Stimulated activated CD4-positive, alpha-beta T cell treated with anti-CD3 and anti-CD28 coated beads, Interleukin-12 subunit alpha, Interleukin-12 subunit beta, amount 100 ng/mL, for 4 hours (primary cell): Measurements from ENCODE around the gene TENM4.
A peak's percentile ranks its signal among the peaks of the same experiment; 100 is the strongest.

Experiments used
- DNase-seq: peaks from one replicate; pipeline ENCODE4 v3.0.0-alpha.2; 2020

Gene TENM4

GRCh38 chr11:78762105-78762504 lies 678.7 kb downstream of the TENM4 start:
- DNase-seq, result no peak

DNA sequence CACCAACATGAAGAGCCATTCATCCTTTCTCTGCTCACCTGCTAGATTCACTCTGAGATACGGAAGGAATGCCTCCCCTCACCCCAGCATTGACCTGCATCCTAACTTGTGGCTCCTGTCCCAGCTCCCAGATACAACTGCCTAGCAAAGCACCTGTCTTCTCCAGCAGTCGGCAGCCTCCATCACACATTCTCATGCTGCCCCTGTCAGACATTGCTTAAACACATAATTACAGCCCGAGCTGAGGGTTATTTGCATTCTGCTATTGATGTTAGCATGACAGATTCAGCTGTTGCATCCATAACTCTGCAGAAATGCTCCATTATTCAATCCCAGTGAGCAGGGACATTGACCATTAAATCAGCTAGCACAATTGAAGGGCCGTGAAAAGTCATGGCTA lies 681.8 kb downstream of the TENM4 start:
- DNase-seq, result no peak

DNA sequence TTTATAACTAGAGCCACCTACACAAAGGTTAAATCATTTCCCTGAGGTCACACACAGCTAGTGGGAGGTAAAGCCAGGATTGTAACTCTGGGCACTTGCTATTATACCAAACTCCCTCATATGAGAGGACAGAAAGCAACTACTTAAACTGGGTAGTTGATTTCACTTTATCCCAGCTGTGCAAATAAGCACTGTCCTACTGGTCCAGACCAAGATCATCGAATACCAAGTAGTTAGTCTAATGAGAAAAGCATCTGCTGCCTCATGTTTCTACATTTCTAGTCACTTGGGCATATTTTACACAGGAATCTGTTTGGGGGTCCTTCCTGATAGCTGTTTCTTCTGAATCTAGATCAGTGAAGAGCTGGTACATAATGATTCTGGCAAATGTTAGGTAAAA lies 687.5 kb downstream of the TENM4 start:
- DNase-seq, result no peak

GRCh38 chr11:78752494-78752893 lies 688.3 kb downstream of the TENM4 start:
- DNase-seq, result no peak

DNA sequence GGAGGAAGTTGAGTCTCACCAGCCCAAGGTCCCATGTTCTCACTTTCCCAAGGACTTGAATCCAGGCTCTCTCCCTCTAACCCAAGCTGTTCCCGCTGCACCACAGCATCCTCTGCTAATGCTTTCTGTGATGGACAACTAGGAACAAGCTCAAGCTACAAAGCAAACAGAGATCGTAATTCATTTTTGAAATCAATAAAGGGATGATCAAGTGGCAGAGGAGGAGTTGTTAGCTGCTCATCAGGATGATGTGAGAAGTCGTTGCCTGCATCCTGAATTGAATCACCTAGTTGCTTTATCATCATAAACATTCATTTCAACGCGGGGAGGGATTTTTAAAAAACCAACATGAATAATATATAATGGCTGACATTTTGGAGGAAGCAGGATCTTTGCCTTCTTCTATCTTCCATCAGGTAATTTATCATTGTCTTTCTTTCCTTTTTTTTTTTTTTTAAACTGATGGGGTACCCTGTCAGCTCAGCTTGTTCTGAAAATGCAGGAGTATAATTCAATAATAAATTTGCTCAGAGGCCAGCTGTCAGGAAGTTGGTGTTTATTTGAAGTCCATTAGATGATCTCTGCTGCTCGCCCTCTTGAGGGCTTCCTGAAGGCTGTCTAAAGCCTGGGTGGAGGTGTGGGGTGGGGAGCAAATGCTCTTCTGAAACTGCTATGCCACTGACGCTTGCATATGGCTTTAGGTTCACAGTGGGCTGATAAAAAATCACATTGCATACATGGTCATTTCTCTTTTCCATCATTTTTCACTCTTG lies 691.7 kb downstream of the TENM4 start:
- DNase-seq, result no peak

GRCh38 chr11:78744949-78745348 lies 695.9 kb downstream of the TENM4 start:
- no peak for DNase-seq

DNA sequence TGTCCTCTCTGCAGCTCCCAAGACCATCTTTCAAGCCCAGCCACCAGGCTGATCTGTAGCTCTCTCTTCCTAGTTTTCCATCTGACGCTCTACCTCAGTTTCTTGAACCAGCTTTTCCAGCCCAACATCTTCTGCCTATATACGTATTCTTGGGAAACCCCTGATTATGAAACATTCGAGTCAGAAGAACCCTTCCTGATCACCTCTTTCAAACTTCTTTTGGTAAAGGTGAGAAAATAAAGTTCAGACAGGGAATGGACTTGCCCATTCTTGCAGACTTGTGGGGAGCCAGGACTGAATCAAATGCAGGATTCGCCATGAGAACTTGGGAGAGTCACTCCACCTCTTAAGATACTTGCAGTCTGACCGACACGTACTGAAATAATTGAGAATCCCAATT lies 696.6 kb downstream of the TENM4 start:
- DNase-seq, result no peak

GRCh38 chr11:78742430-78742829 lies 698.4 kb downstream of the TENM4 start:
- DNase-seq, result no peak

GRCh38 chr11:78741741-78742140 lies 699.1 kb downstream of the TENM4 start:
- no peak for DNase-seq

DNA sequence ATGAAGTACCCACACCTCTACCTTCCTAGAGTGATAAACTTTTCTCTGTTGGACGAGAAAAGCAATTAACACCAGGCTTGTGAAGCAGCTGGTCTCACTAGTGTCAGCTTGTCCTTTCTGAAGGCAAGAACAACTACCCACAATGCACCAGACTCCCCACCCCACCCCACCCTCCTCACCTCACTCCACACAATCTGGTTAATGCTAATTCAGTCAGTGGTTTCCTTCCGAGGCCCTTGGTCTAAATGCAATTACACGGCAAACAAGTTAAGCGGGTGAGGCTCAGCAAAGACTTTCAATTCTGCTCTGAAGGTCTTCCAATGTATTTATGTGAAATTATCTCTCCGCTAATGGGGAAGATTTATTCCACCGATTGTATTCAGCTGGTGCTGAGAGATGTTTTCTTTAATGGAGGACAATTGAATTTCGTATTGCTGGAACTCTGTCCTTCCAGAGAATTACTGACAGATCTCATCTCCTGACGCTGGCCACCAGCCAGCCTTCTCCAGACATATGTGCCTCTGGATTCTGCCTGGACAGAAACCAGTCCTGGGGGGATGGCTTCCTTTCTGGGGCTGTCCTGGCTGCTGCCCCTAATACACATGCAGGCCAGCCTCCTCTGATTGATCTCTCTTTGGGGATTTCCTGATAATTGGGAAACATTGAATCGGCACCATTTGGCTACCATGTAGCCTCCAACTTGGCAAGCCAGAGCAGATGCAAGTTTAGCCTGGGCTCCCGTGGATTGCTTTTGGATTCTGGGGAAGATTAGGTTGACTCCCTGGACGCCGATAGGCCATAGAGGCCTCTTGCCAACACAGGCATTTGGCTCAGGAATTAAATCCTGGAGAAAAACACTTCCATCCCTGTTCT lies 700.4 kb downstream of the TENM4 start:
- DNase-seq, result no peak

- DNase-seq, result no peak
Observed at GRCh38 chr11:78737891-78738290, 702.9 kb downstream of the TENM4 start.

- no peak for DNase-seq
Observed at GRCh38 chr11:78737301-78737700, 703.5 kb downstream of the TENM4 start.

GRCh38 chr11:78735711-78736110 lies 705.1 kb downstream of the TENM4 start:
- DNase-seq, result no peak

GRCh38 chr11:78733031-78733430 lies 707.8 kb downstream of the TENM4 start:
- no peak for DNase-seq

DNA sequence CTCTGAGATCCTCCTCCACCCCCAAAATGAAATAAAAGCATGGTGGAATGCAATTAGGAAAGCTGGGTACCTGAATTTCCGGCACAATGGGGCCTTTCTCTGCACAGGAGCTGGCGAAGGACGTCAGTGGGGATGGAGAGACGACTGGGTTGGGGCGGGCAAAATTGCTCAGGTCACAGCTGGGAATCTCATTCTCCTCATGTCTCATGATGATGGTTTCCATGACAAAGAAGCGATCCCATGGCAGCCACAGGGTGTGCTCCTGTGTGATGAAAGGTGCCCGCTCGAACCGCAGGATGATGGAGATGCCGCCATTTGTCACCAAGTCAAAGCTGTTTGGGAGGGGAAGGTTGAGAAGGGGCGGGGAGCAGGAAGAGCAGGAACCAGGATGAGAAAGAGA lies 708.6 kb downstream of the TENM4 start:
- DNase-seq, result no peak

DNA sequence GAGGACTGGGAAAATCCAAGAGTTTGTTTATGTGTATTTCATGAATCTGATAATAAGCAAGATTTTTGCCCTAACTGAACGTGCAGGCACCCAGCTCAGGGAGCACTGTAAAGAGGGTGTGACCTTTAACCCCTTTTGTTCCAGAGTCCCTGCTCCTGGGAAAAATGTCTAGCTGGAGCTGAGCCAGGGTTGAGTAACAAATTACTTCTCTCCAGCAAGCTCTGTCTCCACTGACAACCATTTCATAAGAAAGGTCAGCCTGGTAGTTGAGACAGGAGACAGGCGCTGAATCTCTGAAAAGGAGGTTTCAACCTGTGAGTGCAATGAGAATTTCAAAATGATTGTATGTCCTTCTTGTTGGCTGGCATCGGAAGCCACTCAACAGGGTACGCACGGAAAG lies 709.8 kb downstream of the TENM4 start:
- DNase-seq, result no peak

DNA sequence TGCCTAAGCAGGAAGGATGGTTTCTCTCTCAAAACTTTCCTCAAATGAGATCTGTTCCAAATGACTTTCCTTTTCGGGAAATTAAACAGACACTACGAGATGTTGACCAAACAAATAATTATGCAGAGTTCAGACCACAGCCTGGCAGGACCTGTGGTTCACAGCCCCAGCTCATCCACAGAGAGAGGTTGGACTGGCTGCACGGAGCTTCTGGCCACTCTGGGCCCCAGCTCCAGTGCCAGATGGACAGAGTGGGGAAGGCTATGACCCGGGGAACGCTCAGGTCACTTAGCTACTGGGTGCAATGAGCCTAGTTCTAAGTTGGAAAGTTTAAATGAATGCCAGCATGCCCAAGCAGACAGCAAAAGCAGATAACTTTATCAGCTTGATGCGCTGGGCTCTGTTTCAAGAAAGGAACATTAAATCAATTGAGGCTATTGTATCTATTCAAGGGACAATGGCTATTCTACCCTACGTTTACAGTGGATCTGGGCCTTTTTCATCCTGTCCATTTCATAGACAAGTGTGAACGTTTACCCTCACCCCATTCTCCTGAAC lies 710.5 kb downstream of the TENM4 start:
- no peak for DNase-seq

- no peak for DNase-seq
Observed at GRCh38 chr11:78727816-78728215, 713.0 kb downstream of the TENM4 start.

DNA sequence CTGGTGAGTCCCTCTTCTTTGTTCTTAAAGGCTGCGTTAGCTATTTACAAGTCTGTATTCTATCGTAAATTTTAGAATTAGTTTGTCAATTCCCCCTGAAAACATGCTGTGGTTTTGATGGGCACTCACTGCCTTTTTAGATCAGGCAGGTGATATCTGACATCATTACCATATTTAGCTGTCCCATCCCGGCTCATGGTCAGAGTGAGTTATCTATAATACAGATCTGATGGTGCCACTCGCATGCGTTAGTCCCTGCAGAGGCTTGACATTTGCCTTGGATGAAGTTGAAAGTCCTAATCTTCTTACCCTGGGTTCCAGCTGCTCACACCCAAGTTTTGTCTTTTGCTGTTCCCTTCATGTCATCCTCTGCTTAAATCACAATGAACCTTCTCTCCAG lies 715.6 kb downstream of the TENM4 start:
- no peak for DNase-seq

DNA sequence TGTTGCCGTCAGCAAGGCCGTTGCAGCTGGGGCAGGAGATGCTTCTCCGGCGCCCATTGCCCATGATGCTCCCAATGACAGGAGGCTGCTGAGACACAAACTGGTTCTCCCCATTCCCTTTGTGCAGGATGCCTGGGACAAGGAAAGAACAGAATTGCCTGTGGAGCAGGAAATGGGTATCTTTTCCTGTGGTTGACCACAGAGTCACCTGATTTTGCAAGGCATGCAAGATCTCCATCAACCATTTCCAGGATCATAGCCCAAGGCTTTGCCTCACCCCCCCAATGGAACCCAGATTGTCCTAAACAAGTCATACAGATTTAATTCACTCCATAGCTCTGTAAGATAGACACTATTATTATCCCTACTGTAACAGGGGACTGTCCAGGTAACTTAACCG lies 718.0 kb downstream of the TENM4 start:
- DNase-seq, result no peak

GRCh38 chr11:78720281-78720989 lies 720.4 kb downstream of the TENM4 start:
- DNase-seq, result no peak

- no peak for DNase-seq
Observed at GRCh38 chr11:78717041-78717440, 723.8 kb downstream of the TENM4 start.

DNA sequence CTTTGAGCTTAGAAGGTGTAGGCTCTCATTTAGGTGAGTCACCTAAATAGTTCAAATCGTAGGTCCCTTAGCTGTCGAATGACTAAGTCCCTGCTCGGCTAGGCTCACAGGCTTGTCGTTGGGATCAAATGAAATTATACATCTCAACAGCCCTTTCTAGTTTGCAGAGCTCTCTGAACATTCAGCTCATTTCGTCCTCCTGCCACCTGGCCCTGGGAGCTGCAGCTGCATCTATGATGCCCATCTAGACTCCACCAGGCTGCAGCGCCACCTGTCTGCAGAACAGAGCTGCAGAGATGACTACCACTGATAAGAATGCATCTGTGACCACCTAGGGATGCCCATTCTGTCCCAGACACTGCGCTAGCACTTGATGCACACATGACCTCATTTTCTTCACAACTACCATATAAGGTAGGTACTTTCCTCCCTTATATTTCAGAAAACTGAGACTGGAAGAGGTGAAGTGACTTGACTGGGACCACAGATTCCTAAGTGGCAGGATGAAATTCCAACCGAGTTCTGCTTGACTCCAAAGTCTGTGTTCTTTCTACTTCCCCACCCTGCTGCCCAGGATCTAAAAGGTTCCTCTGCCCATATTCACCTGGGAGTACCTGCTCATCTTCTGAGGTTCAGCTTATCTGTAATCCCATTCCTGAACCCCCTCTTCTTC lies 725.1 kb downstream of the TENM4 start:
- DNase-seq, result peak; percentile 33
